ENCODE results near the gene TMEM263.

Gene TMEM263

DNA sequence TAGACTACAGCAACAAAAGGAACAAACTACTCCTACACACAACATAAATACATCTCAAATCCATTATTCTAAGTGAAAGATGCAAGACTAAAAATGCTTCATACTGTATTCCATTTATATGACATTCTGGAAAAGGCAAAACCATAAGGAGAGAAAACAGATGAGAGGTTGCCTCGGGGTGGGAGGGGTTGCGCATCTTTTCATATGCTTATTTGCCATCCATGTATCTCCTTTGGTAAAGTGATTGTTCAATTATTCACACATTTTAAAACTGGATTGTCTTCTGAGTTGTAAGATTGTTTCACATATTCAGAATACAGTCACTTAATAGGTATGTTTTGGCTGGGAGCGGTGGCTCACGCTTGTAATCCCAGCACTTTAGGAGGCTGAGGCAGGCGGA lies 5.1 kb upstream of the TMEM263 start:
- no peak for DNase-seq

DNA sequence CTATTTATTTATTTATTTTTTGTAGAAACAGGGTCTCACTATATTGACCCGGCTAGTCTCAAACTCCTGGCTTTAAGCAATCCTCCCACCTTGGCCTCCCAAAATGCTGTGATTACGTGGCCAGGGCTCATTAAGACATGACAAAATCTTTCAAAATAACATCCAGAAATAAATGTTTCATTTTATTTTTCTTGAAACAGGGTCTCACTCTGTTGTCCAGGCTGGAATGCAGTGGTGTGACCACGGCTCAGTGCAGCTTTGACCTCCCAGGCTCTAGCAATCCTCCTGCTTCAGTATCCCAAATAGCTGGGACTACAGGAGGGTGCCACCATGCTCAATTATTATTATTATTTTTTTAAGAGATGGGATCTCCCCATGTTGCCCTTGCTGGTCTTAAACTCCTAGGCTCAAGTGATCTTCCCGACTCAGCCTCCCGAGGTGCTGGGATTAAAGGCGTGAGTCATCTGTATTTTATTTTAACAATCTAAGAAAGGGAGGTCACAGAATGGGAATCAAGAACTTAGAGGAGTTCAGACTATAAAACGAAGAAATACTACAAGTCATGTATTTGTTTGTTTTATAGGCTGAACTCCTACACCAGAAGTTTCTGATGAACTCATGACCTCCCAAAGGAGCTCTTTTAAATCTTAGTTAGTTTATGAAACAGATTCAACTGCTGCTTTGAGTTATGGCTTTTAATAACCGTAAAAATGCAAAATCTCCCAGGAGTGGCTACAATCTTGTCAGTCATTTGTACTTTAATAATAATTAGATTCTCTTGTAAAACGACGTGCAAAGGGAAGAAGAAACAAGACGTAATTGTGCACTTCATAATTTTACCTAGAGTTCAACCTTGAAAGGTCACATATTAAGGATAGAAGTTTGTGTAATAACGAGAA lies 2.1 kb upstream of the TMEM263 start:
- DNase-seq: no peak

DNA sequence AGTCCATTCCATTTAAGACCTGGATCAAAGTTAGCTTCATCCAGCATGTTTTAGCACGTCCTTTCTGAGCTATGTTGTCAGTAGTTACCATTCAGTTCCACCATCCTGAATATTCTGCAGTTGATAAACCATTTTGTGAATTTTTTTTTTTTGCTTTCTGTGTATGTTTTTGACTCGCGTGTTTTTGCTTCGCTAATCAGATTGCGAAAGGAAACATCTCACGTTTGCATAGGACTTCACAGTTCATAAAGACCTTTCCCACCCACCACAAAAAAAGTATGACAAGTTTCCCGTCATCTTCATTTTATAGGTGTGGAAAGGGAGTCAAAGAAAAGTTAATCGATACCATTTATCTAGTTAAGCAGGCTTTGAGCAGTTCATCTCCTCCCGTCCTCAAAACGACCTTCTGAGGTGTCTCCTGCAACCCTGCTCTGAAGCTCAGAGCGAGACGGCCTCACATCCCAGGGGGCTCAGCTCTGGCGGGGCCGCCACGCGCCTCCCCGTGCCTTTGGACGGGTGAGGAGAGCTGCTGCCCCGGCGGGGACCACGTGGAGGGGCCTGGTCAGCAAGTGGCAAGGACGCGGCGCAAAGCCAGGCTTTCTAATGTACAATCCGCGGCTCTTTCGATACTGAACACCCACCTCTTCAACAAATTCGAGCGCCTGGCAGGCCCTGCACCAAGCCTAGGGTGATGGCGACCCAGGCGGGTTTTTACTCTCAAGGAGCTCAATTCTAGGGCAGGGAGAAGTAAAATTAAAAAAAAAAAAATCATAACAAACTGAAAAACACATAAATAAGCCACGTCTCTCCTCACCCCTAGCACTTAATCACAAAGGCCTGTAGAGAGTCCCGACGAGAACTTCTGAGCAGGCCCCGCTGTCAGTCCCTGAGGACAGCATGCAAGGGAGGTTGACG lies 988 bp upstream of the TMEM263 start:
- no peak for DNase-seq

DNA sequence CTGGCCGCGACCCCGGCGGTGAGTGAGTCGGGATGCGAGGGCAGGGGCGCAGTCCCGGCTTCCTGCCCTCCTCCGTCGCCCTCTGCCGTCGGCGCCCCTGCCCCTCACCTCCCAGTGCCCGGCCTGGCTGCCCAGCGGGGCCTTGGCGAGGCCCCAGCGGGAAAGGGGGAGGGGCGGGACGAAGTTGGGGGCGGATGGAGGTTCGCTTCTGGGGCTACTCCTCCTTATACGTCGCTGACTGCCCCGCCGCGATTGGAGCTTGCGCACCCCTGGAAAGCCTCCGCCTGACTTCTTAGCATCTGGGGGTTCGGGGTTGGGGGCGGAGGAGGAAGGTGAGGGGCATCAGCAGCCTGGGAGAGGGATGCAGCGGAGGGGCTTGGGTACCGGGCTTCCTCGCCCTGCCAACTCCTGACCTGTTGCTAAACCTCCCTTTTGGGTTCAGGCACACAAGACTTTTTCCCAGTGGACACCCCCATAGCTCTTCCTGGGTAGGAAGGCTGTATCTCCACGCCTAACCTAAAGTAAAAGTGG lies 406 bp downstream of the TMEM263 start:
- DNase-seq: peak; percentile 30

DNA sequence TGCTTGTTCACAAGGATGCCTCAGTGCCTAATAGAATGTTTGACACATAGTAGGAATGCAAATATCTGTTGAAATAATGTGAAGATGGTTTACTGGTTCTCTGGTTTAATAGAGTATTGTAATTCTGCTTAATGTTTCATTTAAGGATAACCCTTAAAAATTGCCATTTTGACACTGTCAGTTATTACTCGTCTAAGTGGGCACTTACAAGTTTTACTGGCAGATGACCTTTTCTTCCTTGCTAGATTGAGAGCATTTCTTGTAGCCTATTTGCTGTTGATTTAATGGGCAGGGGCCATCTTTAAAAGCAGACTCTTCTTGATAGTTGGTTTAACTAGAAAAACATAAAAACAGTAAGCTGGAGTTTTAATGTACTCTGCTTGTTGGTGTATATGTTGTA lies 1.9 kb downstream of the TMEM263 start:
- no peak for DNase-seq

DNA sequence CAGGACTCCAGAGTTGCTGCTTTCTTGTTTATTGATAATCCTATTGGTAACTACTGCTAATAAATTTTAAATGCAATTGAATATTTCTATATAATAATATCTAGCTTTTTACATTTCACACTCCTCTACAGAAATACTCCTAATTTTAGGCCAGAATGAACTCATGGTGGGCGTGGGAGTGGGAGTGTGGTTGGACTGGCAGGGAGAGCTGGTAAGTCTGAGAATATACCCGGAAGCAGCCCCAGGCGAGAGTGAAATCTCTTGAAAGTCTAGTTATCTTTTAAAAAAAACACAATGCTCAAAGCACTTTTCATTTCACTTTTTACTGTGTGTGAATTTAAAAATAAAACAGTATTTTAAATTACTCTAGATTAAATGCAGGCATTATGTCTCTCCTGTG lies 4.7 kb downstream of the TMEM263 start:
- DNase-seq: no peak

DNA sequence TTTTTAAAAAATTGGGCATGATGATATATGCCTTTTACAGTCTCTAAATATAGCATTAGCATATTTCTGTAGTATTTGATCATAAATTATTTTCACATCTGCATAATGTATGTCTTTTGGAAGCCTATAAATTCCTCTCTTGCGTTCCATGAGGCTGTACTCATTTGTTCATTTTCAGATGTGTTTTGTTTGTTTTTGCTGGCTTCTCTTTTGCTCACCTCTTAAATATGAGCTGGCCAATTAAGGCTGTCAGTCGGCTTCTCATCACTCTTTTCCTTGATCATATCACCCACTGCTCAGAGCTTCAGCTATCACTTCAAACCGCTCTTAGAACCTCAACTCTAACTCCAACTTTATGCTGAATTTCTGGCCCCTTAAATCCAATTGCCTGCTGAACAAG lies 6.6 kb downstream of the TMEM263 start:
- DNase-seq: no peak

DNA sequence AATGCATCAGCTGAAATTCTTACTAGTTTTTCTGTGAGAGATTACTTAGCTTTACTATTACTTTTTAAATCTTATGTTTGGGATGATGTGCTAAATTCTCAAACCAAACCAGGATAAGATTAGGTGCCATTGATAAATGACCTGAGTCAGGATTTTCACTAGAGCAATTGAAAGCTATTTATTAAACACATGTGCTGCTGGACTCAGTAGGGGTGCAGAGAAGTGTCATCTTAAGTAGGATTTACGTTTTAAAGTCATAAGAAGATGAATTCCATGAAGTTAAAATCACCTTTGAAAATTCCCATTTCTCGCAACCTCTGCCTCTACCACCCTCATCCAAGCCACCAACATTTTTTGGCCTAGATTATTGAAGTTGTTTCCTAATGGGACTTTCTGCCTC lies 8.8 kb downstream of the TMEM263 start:
- no peak for DNase-seq

DNA sequence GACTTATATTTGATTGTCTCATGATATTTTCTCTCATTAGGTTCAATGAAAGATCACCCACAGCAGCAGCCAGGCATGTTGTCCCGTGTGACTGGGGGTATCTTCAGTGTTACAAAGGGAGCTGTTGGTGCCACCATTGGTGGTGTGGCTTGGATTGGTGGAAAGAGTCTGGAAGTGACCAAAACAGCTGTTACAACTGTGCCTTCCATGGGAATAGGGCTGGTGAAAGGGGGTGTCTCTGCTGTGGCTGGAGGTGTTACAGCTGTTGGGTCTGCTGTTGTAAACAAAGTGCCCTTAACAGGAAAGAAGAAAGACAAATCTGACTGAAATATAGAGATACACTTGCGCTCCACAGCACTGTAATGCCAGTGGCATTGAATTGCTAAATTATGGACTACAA lies 15.4 kb downstream of the TMEM263 start:
- no peak for DNase-seq

DNA sequence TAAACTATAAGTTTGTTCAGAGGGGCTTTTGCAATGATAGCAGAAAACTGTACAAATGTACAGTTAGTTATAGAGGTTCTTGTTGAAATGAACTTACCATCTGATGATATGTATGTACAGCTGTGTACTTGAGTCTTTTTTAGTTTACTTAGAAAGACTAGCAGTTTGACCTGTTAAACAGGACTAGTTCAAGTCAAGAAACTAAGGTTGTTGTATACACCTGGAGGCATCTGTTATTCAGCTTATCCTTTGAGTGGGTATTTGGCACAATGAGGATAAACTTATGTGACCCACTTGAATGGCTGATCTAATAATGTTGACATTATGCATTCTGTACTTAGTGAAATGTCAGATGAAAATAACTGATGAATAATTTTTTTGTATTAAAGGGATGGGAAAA lies 17.8 kb downstream of the TMEM263 start:
- no peak for DNase-seq

DNA sequence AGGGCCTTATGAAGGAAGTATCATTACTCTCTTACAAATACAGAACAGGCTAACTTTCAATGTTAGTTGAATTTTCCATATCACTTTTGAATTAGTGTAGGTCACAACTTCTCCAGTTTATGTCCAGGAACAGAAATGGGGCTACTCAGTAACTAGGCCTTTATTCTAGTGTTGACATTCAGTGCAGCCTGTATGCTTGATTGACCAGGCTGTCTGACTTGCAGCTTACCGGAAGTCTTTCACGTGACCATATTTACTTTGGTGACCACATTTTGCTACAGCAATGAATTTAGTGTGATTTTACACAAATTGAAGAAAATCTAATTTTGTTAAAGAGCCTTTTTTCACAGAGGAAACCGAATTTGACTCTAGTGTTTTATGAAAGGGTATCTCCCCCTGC lies 18.8 kb downstream of the TMEM263 start:
- no peak for DNase-seq

DNA sequence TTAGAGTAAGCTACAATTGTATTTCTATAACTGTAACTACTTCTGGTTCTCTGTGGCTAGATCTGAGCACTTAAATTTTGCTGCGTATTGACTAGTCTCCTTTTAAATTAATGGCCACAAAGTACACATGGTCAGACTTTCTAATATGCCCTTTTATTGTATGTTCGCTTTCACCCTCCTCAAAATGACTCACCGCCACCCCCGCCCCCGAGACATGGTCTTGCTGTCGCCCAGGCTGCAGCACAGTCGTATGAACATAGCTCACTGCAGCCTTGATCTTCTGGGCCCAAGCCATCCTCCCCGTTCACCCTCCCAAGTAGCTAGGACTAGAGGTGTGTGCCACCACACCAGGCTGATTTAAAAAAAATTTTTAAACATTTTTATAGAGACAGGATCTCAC lies 19.4 kb downstream of the TMEM263 start:
- DNase-seq: no peak

DNA sequence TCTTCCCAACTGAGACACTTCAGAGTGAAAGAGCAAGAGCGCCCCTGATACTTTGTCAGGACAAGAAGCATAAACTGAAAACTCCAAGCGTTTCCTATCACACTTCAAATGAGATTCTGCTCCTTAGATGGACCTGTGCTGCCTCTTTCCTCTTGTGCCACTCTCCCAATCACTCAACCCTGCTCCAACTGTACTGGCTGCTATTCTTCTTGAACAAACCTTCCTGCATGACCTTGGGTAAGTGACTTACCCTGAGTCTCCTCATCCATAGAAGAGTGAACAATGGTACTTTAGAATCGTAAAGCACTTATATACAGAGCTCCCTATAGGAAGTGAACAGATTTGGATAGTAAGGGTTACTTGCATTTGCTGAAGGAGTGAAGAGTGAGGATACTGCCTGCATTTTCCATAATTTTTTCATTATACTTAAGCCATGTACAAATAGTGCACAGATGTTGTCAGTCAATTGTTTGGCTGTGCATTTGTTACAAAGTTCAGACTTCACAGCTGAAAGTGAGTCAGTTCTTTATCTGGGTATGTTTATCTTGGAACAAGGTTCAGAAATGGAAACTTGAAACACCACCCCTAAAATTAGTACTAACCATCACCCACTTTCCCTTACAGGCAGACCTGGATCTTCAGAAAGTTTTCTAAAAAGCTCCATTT lies 20.4 kb downstream of the TMEM263 start:
- no peak for DNase-seq

DNA sequence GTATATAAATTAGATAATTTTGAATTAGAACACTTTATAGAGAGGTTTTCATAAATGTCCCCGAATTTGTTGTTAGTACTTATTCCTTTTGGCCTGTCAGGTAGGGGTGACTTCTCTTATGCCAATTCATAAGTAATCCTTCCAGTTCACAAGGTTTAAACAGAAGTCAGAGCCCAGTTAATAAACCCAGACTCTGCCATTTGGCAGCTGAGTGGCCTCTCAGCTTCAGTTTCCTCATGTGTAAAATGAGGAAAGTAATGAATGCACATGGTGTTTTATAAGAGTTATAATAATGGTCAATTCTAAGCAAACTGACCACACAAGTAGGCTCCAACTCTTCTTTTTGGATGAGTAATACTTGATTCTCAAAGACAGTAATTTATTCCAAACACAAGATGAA lies 21.0 kb downstream of the TMEM263 start:
- DNase-seq: no peak

DNA sequence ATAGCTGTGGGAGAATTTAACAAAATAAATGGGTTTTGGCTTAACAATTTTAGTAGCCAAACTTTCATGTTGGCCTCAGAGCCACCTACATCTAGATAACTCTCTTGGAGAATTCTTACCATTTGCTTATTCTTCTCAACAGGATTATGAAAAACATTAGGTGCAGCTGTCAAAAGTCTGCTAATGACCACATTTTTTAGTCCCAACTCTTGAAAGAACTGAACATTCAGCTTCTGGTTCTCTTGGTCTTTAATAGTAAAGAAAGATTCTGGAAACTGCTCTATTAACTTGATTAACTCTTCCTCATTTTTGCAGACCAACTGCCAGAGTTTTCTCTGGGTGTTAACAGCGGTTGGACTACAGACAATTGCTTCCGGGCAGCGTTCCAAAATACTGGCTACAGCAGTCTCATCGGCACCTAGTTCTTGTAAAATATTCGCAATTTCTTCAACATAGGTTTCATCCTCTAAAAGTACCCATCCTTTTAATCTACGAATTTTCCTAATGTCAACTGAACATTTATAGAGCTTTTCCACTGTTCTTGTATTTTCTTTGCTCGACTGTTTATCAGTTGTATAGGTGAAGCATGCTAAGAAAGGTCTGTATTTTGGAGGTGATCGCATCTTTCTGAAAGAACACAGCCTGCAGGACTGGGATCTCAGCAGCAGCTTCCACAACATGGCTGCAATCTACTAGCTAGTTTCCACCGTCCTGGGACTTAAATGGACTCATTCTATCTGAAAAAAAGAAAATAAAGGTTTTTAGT lies 22.5 kb downstream of the TMEM263 start:
- no peak for DNase-seq

DNA sequence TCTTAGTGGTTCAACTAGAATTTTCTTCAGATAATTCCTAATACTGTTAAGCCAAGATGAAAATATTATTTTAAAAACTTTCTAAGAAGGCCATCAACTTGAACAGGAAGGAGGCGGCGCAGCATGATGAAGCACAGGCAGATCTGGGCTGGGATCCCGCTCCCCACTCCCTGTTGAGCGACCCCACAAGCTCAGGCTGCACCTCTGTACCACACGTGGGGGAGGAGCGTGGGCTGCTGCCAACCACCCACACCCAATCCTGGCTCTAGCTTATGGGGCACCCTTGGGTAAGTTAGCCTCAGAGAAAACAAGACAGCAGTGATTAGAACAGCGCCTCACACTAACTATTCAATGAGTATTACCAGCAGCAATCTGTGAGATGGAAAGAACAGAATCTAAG lies 25.2 kb downstream of the TMEM263 start:
- no peak for DNase-seq

DNA sequence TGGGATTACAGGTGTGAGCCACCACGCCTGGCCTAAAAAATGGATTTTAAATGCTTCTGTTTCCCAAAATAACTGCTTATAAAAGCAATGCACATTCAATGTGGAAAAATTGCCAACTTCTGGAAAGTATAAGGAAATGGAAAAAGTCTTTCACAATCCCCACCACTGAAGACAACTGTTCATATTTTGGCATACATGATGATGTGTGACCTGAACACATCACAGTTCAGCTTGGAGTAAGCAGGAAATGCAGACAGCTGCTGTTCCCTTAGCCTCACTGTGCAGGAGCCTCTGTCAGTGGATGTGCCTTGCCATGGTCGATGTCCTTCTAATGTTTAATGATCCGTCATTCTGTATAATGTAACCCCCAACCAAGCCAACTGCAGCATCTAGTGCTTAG lies 26.1 kb downstream of the TMEM263 start:
- DNase-seq: no peak

DNA sequence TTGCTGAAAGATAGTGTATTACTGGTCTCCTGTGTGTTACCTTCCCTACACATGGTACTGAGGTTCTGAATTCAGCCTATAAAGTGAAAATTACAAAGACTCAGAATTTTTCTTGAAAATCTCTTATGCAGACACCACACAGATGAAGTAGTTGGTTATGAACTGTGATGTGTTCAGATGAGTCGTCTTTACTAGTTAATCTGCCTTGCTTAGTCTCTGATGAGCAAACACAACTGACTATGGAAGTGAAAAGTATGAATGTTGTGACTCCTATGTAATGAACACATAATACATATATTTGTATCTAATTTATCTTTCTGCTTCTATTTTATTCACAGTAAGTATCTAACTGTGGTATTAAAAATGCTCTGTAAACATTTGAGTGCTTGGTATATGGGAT lies 26.5 kb downstream of the TMEM263 start:
- no peak for DNase-seq

DNA sequence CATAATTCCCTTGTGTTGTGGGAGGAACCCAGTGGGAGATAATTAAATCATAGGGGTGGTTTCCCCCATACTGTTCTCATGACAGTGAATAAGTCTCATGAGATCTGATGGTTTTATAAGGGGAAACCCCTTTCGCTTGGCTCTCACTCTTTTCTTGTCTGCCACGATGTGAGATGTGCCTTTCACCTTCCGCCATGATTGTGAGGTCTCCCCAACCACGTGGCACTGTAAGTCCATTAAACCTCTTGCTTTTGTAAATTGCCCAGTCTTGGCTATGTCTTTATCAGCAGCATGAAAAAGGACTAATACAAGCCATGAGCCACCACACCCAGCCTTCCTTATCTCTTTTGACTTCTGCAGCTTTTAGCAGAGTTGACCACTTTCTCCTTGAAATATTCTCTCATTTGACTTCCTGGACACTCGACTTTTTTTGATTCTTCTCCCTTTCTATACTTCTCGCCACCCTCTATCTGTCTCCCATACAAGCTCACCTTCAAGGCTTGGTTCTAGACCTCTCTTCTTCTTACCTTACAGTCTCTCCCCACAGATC lies 29.0 kb downstream of the TMEM263 start:
- DNase-seq: no peak

DNA sequence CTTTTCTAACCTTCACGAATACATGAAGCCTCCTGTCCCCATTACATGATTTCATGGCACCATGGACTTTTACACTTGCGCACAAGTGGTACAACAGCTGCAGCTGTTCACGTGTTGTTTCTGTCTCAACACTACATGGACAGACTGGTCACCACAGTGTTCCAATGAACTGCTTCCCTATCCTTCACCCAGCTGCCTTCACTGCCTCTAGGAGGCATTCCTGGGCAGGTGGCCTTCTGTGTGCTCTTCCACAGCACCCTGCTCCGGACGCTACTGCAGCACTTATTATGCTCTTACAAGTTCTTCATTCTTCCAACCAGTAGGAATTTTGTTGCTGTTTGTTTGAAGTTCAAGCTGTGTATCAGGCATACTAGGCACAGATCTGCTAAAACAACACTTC lies 29.8 kb downstream of the TMEM263 start:
- no peak for DNase-seq

DNA sequence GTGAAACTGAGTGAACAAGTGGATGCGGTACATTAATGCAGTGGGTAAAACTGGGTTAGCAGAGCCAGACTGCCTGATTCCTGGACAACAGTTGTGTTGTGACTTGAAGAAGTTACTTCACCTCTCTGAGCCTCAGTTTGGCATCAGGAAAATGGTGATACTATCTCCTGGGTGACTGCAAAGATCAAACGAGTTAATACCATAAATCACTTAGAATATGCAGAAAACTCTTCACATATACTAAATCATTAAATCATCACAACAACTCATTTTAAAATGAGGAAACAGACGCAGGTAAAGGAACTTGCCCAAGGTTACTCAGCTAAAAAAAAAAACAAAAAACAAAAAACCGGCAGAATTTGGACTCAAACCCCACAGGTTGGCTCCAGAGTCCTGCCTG lies 30.4 kb downstream of the TMEM263 start:
- no peak for DNase-seq
